SHP77 treated with DMSO at 0.1 percent for 48 hours (cell line): ENCODE data around the gene DCP1A.

Experiments
- DNase-seq: peaks from one replicate; lab custom pipeline; 2025; lab: John Stamatoyannopoulos, UW

DCP1A gene

DNA sequence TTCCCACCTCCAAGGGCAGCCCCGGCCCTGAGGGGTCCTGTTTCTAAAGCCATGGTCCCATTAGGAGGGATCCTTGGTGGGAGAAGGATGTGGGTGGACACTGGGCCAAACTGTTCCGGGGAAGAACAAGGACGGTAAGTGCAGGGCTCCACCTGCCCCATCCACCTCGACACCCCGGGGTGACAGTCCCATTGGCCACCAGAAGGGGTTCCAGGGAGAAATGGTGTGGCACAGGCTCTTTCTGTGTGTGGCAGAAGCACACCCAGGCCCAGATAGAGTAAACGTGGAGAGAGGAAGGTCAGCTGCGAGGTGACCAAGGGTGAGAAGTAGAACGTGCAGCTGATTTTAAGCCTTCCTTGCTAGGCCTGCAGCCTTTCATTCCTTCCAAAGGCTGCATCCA, 103.6 kb downstream of the DCP1A start:
- DNase-seq = no peak

DNA sequence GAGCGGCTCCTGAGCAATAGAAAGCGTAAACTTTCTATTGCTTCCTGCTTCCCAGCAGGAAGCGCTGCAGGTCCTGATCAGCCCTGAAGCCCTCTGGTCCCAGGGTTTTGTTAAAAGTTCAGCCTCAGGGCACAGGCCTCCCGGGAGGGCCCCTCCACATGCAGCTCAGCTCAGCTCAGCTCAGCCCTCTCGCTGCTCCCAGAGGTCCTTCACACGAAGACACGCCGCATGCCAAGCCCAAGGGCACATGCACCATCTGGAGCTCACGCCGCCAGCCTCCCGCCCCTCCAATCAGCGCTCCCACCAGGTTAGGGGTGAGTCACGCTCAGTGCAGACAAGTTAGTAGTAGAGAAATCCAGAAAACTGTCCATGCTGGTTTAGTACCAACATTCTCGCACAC, 104.2 kb downstream of the DCP1A start:
- DNase-seq = no peak

GRCh38 chr3:53242642-53243041, 104.7 kb downstream of the DCP1A start:
- DNase-seq = no peak

GRCh38 chr3:53242155-53242554, 105.2 kb downstream of the DCP1A start:
- DNase-seq = no peak

DNA sequence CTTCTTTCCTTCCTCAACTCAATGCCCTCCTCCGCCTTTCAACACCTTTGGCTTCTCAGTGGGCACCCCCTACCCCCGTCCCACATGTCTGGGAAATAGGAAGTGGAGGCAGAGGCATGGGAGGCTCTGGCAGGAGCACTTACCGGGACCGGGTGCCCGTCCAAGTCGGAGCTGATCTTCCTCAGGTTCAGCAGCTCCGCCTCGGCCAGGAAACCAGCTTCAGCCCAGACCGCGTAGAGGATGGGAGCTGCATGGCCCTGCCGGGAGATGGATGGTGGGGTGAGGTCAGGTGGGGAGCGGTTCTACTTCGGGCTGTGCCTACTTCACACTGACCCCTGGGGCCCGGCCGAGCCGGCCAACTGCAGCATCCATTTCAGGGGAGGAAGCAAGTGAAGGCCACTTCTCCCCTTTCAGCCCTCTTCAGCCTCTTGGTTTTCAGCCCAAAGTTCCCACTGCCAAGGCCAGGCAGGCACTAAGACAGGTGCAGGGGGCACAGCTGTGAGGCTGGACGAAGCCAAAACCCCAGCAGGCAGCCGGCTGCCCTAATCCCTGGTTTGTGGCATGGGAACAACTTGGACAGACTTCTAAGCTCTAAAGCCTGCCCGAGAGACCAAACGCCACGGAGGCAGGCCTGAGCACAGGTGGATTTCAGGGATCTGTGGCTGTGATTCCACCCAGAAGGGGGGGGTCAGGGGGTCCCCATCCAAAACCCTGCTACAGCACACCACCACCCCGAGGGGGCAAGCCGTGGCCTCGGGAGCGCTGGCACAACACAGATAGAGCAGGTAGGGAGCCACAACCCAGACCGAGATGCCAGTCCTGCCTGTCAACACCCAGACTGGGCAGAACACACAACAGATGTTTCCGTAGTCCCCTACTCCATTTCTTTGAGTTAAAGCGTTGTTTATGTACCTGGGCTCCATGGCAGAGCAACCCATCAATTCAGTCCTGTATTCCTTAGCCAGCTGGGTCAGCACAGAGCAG, 106.1 kb downstream of the DCP1A start:
- DNase-seq = no peak

- DNase-seq = no peak
Measured at GRCh38 chr3:53239800-53240199, 107.5 kb downstream of the DCP1A start.

DNA sequence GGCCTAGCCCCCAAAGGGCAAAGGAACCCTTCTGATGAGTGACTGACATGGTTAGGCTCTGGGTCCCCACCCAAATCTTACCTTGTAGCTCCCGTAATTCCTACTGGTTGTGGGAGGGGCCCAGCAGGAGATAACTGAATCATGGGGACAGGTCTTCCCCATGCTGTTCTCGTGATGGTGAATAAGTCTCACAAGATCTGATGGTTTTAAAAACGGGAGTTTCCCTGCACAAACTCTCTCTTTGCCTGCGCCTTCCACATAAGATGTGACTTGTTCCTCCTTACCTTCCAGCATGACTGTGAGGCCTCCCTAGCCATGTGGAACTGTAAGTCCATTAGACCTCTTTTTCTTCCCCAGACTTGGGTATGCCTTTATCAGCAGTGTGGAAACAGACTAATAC, 108.5 kb downstream of the DCP1A start:
- DNase-seq = no peak

DNA sequence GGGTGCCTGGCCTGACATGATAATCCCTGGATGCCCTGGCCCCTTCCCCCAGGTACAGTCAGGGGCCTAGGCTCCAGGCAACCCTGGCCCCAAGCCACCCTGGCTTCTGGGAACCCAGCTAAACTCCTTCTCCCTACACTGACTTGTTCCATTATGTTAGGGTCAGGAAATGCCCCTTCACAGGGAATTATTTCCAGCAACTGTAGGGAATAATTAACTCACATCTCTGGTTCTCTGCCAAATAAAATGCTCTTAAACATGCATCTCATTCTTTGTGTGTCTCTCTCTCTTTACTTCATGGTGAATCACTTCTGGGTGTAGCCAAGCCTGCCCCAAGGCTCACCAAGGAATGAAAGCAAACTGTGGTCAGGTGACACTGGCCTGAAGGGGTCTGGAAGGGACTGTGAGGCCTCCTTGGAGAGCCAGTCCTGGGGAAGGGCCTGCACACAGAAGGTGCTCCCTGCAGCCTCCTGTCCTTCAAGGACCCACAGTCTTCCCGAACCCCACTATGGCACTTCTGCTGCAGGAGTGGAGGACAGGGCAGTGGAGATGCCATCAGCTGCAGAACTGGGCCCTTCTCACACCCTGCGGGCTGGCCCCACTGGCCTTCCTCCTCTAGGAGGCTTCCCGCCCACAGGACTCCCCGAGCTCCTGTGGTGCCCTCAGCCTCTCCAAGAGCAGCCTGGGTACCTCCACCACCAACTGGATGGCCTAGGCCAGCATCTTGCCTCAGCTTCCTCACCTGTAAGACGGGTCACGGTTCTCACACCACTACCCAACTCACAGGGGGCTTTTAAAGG, 109.1 kb downstream of the DCP1A start:
- DNase-seq = no peak

GRCh38 chr3:53236112-53236841, 111.1 kb downstream of the DCP1A start:
- DNase-seq = peak; percentile 37

GRCh38 chr3:53235545-53235944, 111.8 kb downstream of the DCP1A start:
- no peak for DNase-seq

- DNase-seq = no peak
Measured at GRCh38 chr3:53234841-53235232, 112.5 kb downstream of the DCP1A start.

DNA sequence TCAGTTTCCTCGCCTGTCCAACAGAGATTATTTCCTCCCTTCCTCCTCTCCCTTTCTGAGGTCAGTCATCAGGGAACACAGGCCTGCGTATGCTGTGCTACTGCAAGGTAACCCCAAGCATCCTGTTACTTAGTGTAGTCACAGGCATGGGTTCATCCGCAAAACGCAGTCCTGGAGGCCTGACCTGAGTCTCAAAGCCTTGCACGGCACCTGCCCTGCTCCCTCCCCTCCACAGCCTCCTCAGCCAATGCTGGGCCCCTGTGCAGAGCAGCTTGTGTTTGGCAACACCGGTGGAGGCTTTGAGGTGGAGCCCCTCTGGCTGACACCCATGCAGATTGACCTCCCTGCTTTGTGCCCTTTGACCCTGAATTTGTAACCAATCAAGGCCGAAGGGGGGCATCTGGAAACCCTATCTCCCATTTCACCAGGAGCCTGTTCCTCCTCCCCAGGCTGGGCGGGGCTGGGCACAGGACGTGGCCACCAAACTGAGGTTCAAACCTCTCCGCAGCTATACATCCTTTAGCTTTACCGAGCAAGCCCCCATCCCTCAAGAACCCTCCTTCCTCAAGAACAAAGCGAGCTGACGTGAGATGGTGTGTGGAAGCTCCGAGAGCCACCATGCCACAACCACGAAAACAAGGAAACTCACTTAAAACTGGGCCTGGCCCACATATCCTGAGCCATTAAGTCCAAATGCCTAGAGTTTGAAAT, 113.1 kb downstream of the DCP1A start:
- no peak for DNase-seq
